NCI-H446 (cell line): ENCODE data around the gene CHN1.

Experiments
- DNase-seq, 2 experiments: peaks; one replicate each; lab custom pipeline; 2025; lab: John Stamatoyannopoulos, UW

CHN1 gene

GRCh38 chr2:175004980-175005732 lies at the start of gene CHN1:
Gene CHN1 (minus strand): TSS chr2:175005381. CDS start chr2:175004912, 469 bp downstream.
- peak; percentile 74 to 91 for DNase-seq

- no peak for DNase-seq
Measured at GRCh38 chr2:175054340-175054739, 49.2 kb upstream of the CHN1 start.

- no peak for DNase-seq
Measured at GRCh38 chr2:175049661-175050060, 44.5 kb upstream of the CHN1 start.

- no peak for DNase-seq
Measured at GRCh38 chr2:175048275-175048674, 43.1 kb upstream of the CHN1 start.

GRCh38 chr2:175039490-175039889 lies 34.3 kb upstream of the CHN1 start:
- DNase-seq: no peak

GRCh38 chr2:175039031-175039430 lies 33.9 kb upstream of the CHN1 start:
- DNase-seq: no peak

GRCh38 chr2:175037941-175038340 lies 32.8 kb upstream of the CHN1 start:
- DNase-seq: no peak

GRCh38 chr2:175036582-175037018 lies 31.4 kb upstream of the CHN1 start:
- DNase-seq: peak in 1 of 2 experiments; percentile 23

- no peak for DNase-seq
Measured at GRCh38 chr2:175035806-175036205, 30.6 kb upstream of the CHN1 start.

- DNase-seq: no peak
Measured at GRCh38 chr2:175034716-175035115, 29.5 kb upstream of the CHN1 start.

- peak in 1 of 2 experiments; percentile 32 for DNase-seq
Measured at GRCh38 chr2:175030380-175031271, 25.4 kb upstream of the CHN1 start.

- DNase-seq: no peak
Measured at GRCh38 chr2:175027755-175028154, 22.6 kb upstream of the CHN1 start.

- DNase-seq: no peak
Measured at GRCh38 chr2:175026385-175026784, 21.2 kb upstream of the CHN1 start.

- DNase-seq: no peak
Measured at GRCh38 chr2:175025946-175026345, 20.8 kb upstream of the CHN1 start.

- no peak for DNase-seq
Measured at GRCh38 chr2:175025233-175025632, 20.1 kb upstream of the CHN1 start.

- no peak for DNase-seq
Measured at GRCh38 chr2:175022923-175023322, 17.7 kb upstream of the CHN1 start.

- DNase-seq: no peak
Measured at GRCh38 chr2:175019566-175020327, 14.6 kb upstream of the CHN1 start.

GRCh38 chr2:175017618-175018414 lies 12.6 kb upstream of the CHN1 start:
- no peak for DNase-seq

GRCh38 chr2:175015340-175015739 lies 10.2 kb upstream of the CHN1 start:
- no peak for DNase-seq

- no peak for DNase-seq
Measured at GRCh38 chr2:175012516-175012915, 7.3 kb upstream of the CHN1 start.

- no peak for DNase-seq
Measured at GRCh38 chr2:175011505-175011904, 6.3 kb upstream of the CHN1 start.
